HepG2 (cell line): ENCODE measurements around the gene SQOR. TPM values are rescaled to one million over a fixed set of nuclear protein-coding genes. Genes with fewer than 3 reads are reported as not detected.

Experiments used
- AHDC1 ChIP-seq: sonication (generic); formaldehyde crosslinking; IDR thresholded peaks from 2 replicates; pipeline ENCODE4 v1.5.1; 2020; ENCODE audit warnings: mild to moderate bottlenecking, missing genetic modification reagents, borderline replicate concordance
- ASH2L ChIP-seq: fragments of 300-600, 200-600 bp; sonication (generic); IDR thresholded peaks from 2 replicates; pipeline ENCODE4 v1.7.0; 2017; ENCODE audit warnings: low read depth, mild to moderate bottlenecking, moderate library complexity, mixed read lengths, low read length; ENCODE audit not compliant: insufficient read length
- DMAP1 ChIP-seq: IDR thresholded peaks from 2 replicates; pipeline ENCODE4 v1.6.1; 2016
- FOXC1 ChIP-seq: sonication (generic); formaldehyde crosslinking; IDR thresholded peaks from 2 replicates; pipeline ENCODE4 v1.8.0; 2022; ENCODE audit warnings: mild to moderate bottlenecking, missing genetic modification reagents, borderline replicate concordance
- GPN1 ChIP-seq: sonication (generic); formaldehyde crosslinking; IDR thresholded peaks from 2 replicates; pipeline ENCODE4 v1.5.1; 2020; ENCODE audit warnings: missing genetic modification reagents, borderline replicate concordance
- IRF2 ChIP-seq: IDR thresholded peaks from 2 replicates; pipeline ENCODE4 v1.6.1; 2018; ENCODE audit warnings: missing genetic modification reagents, missing compliant biosample characterization
- PITX1 ChIP-seq: sonication (generic); formaldehyde crosslinking; IDR thresholded peaks from 2 replicates; pipeline ENCODE4 v1.5.1; 2020; ENCODE audit warnings: mild to moderate bottlenecking, missing genetic modification reagents
- POLR2G ChIP-seq: fragments of 200-400 bp; formaldehyde crosslinking; IDR thresholded peaks from 2 replicates; pipeline ENCODE4 v1.6.1; 2018; ENCODE audit warnings: mild to moderate bottlenecking, low read depth, low read length, moderate library complexity
- PRPF4 ChIP-seq: fragments of 200-400 bp; formaldehyde crosslinking; IDR thresholded peaks from 2 replicates; pipeline ENCODE4 v1.6.1; 2016; ENCODE audit warnings: low read length, low read depth; ENCODE audit not compliant: poor library complexity, severe bottlenecking
- ZBTB10 ChIP-seq: sonication (generic); formaldehyde crosslinking; IDR thresholded peaks from 2 replicates; pipeline ENCODE4 v1.4.0; 2020; ENCODE audit warnings: missing genetic modification reagents, borderline replicate concordance
- ZNF124 ChIP-seq: sonication (generic); formaldehyde crosslinking; IDR thresholded peaks from 2 replicates; pipeline ENCODE4 v1.4.0; 2020; ENCODE audit warnings: missing genetic modification reagents
- ZNF292 ChIP-seq: sonication (generic); formaldehyde crosslinking; IDR thresholded peaks from 2 replicates; pipeline ENCODE4 v1.8.1; 2022; ENCODE audit warnings: mild to moderate bottlenecking, low read depth, missing genetic modification reagents, borderline replicate concordance
- ZNF773 ChIP-seq: sonication (generic); formaldehyde crosslinking; IDR thresholded peaks from 2 replicates; pipeline ENCODE4 v1.4.0; 2020; ENCODE audit warnings: missing genetic modification reagents, borderline replicate concordance
- polyA plus RNA-seq, 8 experiments: library from polyadenylated mRNA; depleted of rRNA in 3 of 8; stranded (reverse) in 7 of 8; unstranded in 1 of 8; fragments of >200 nt; fragmentation: Illumina TruSeq in 4 of 8; extraction: Trizol in 4 of 8; gene quantifications; 2 replicates each; pipeline versions ENCODE4 v1.2.1 to v1.2.3, GENCODE V29; 2011 to 2016; ENCODE audit warnings: low read depth in 4 of 8, missing spikeins in 1 of 8, mixed read lengths in 1 of 8; ENCODE audit not compliant: insufficient read depth in 1 of 8
- total RNA-seq, 5 experiments: library from RNA; depleted of rRNA; stranded (reverse); fragments of >200 nt; fragmentation: Illumina TruSeq; extraction: Trizol; gene quantifications; 2 replicates each; pipeline ENCODE4 v1.2.3, GENCODE V29; 2016; ENCODE audit warnings: low read depth in 1 of 5
- TF ChIP-seq, protein P1 (sequence below): sonication (generic); formaldehyde crosslinking; conservative IDR thresholded peaks from 2 replicates; pipeline ENCODE4 v1.8.1; 2023; ENCODE audit warnings: missing genetic modification reagents

SQOR gene
- total and polyA plus RNA-seq, 2 of the 13 experiments (the other 11 are each of a cell fraction or from before 2014, with no cell fraction given) = 19.3 to 19.4 TPM

DNA sequence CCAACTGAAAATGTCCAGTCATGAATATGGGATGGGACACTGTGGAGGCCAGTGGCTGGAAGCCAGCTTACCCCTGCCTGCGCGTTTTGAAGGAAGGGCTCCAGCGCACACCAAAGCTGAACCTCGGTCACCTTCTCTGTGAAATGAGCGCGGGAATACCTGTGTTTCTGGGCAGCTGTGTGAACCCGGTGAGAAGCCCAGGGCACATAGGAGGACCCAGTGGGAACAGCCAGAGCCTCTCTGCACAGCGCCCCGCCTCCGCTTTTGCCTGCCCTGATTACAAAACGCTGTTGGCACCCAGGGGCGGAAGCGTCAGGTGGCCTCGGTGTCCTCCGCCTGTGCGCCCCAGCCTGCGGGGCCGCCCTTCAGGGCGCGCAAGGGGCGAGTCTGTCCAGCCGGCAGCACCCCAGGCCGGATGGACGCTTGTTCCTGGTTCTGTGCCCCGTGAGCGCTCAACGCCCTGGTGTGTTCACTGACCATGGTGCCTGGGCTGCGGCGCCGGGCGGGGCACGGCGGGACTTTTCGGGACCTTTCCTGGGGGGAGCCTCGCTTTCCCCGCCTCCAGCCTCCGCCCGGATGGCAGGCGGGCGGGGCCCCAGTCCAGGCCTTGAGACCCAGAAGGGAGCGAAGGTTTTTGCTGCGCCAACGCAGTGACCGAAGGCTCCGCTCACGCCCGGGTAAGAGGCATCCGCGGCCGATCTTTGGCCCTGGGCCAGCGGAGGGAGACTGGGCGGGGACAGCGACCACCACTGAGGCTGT lies at the start of gene SQOR (continued):
- TF ChIP-seq AHDC1 (CRISPR knock-in tag) (no peak; the same call in 1 of the 2 replicates), ZBTB10 (CRISPR knock-in tag) (peak; percentile 76; the same call in 1 of the 2 replicates), PRPF4 (no peak), POLR2G (peak; percentile 85), GPN1 (CRISPR knock-in tag) (no peak), FOXC1 (CRISPR knock-in tag) (peak; percentile 80; the same call in 1 of the 2 replicates), DMAP1 (peak; percentile 52; the same call in 1 of the 2 replicates), ASH2L (peak; percentile 73), ZNF292 (CRISPR knock-in tag) (peak; percentile 26), PITX1 (CRISPR knock-in tag) (peak; percentile 38), ZNF124 (no peak; the same call in 1 of the 2 replicates), ZNF773 (CRISPR knock-in tag) (no peak), IRF2 (CRISPR knock-in tag) (peak; percentile 82)
- TF ChIP-seq, protein P1, sequence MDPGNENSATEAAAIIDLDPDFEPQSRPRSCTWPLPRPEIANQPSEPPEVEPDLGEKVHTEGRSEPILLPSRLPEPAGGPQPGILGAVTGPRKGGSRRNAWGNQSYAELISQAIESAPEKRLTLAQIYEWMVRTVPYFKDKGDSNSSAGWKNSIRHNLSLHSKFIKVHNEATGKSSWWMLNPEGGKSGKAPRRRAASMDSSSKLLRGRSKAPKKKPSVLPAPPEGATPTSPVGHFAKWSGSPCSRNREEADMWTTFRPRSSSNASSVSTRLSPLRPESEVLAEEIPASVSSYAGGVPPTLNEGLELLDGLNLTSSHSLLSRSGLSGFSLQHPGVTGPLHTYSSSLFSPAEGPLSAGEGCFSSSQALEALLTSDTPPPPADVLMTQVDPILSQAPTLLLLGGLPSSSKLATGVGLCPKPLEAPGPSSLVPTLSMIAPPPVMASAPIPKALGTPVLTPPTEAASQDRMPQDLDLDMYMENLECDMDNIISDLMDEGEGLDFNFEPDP (CRISPR knock-in tag) = no peak
